GM12878 (cell line): Measurements from ENCODE around the gene ATG9A. TPM values are rescaled to one million over a fixed set of nuclear protein-coding genes. Genes with fewer than 3 reads are reported as not detected.

Experiments used
- ATAC-seq: fragments of 200-7000 bp; cut with Tn5 transposase; 3 replicates; pipeline ENCODE4 v1.9.1; 2020; ENCODE audit warnings: mild to moderate bottlenecking, moderate library complexity
- BruUV-seq: library from RNA; stranded (reverse); fragments of 400-500 nt; replicated peaks from 2 replicates; lab custom pipeline; 2021; lab: Mats Ljungman, UMichigan
- CTCF ChIA-PET: fragments of 300-600 bp; sonication (Branson Sonifier 250); formaldehyde crosslinking; extraction: SDS; loops from one replicate; lab custom pipeline; 2021; ENCODE audit warnings: inconsistent platforms; lab: Yijun Ruan, JAX
- POLR2A ChIA-PET: fragments of 350-600 bp; formaldehyde crosslinking; extraction: SDS; loops from one replicate; lab custom pipeline; 2021; ENCODE audit warnings: inconsistent platforms; lab: Charles Lee
- RAD21 ChIA-PET: fragments of 300-600 bp; sonication (Branson Sonifier 250); formaldehyde crosslinking; loops from one replicate; lab custom pipeline; 2023; ENCODE audit warnings: antibody characterized with exemption; ENCODE audit not compliant: unreplicated experiment; lab: Charles Lee
- SMC1A ChIA-PET: fragments of 300-600 bp; sonication (Branson Sonifier 250); formaldehyde crosslinking; loops from one replicate; lab custom pipeline; 2023; ENCODE audit not compliant: unreplicated experiment, uncharacterized antibody; lab: Charles Lee
- DNase-seq: peaks from one replicate; pipeline ENCODE4 v3.0.0-alpha.2; 2011; ENCODE audit warnings: low read depth, low spot score
- FAIRE-seq: peaks from 3 replicates; lab custom pipeline; 2011; peaks lifted over from hg19 to GRCh38; lab: Jason Lieb, UNC
- H2AFZ ChIP-seq: 2 replicates; pipeline ENCODE4 v1.6.0; 2011; ENCODE audit warnings: low read depth, low read length, control low read depth; ENCODE audit not compliant: control insufficient read depth
- H3K27ac ChIP-seq: 2 replicates; pipeline ENCODE4 v1.5.1; 2011; ENCODE audit warnings: control low read depth; ENCODE audit not compliant: control insufficient read depth, insufficient read depth
- H3K27me3 ChIP-seq, 2 experiments: replicated peaks in 1 of 2; 2 replicates each; pipeline versions ENCODE4 v1.6.0 to v1.6.1; 2011; ENCODE audit warnings: low read length in 1 of 2; ENCODE audit not compliant: control insufficient read depth in 2 of 2, insufficient read depth in 2 of 2
- H3K36me3 ChIP-seq, 2 experiments: 2 replicates each; pipeline ENCODE4 v1.5.1; 2011; ENCODE audit warnings: low read length in 1 of 2; ENCODE audit not compliant: control insufficient read depth in 2 of 2, insufficient read depth in 2 of 2
- H3K4me1 ChIP-seq: 2 replicates; pipeline ENCODE4 v1.6.1; 2011; ENCODE audit warnings: mild to moderate bottlenecking, low read length, moderate library complexity, mixed read lengths; ENCODE audit not compliant: control insufficient read depth, insufficient read depth
- H3K4me2 ChIP-seq: 2 replicates; pipeline ENCODE4 v1.6.0; 2011; ENCODE audit warnings: control low read depth; ENCODE audit not compliant: control insufficient read depth, insufficient read depth
- H3K4me3 ChIP-seq: fragments of 200-600 bp; sonication (generic); 2 replicates; pipeline ENCODE4 v1.5.1; 2016
- H3K79me2 ChIP-seq: 2 replicates; pipeline ENCODE4 v1.6.0; 2011; ENCODE audit warnings: low read length; ENCODE audit not compliant: control insufficient read depth, insufficient read depth
- H3K9ac ChIP-seq: 2 replicates; pipeline ENCODE4 v1.8.0; 2011; ENCODE audit warnings: low read length, control low read depth, mixed read lengths; ENCODE audit not compliant: control insufficient read depth, insufficient read depth
- H3K9me3 ChIP-seq: replicated peaks from 3 replicates; pipeline ENCODE4 v1.5.1; 2011; ENCODE audit warnings: mild to moderate bottlenecking, low read length; ENCODE audit not compliant: control insufficient read depth, insufficient read depth
- H4K20me1 ChIP-seq: 2 replicates; pipeline ENCODE4 v1.6.0; 2011; ENCODE audit not compliant: control insufficient read depth, insufficient read depth
- CHD2 ChIP-seq: IDR thresholded peaks from 2 replicates; pipeline ENCODE4 v1.6.1; 2011; ENCODE audit warnings: low read depth, low read length, improper control_type of control experiment, borderline replicate concordance
- HCFC1 ChIP-seq: fragments of 150-350 bp; IDR thresholded peaks from 2 replicates; pipeline ENCODE4 v1.6.1; 2014; ENCODE audit warnings: low read length
- HSF1 ChIP-seq: fragments of 150-350 bp; IDR thresholded peaks from 2 replicates; pipeline ENCODE4 v1.6.1; 2014; ENCODE audit warnings: mild to moderate bottlenecking, low read depth, low read length
- MTA2 ChIP-seq: fragments of 450-650 bp; IDR thresholded peaks from 2 replicates; pipeline ENCODE4 v1.6.1; 2016; ENCODE audit warnings: low read depth, mild to moderate bottlenecking, moderate library complexity
- SUZ12 ChIP-seq: fragments of 200-600 bp; sonication (generic); IDR thresholded peaks from one replicate; pipeline ENCODE4 v1.6.1; 2018; ENCODE audit warnings: antibody characterized with exemption, mild to moderate bottlenecking; ENCODE audit not compliant: unreplicated experiment
- WGBS: methylation state at CpG from one replicate; pipeline ENCODE4 v1.1.6; 2016; ENCODE audit warnings: low lambda C conversion rate; ENCODE audit not compliant: insufficient replicate concordance, insufficient coverage; ENCODE audit errors: missing lambda C conversion rate; 5-methylcytosine and 5-hydroxymethylcytosine counted together
- in situ Hi-C: fragments of 300-500 bp; cut with MboI; formaldehyde crosslinking; loops from 9 replicates; pipeline ENCODE4 v1.14.3; 2018; ENCODE audit warnings: mixed read lengths
- intact Hi-C: fragments of 100-400 bp; cut with micrococcal nuclease; formaldehyde crosslinking; loops from one replicate; pipeline ENCODE4 v1.14.2; 2022; ENCODE audit not compliant: unreplicated experiment
- polyA plus RNA-seq, 11 experiments: library from polyadenylated mRNA; depleted of rRNA in 4 of 11; unstranded in 6 of 11; stranded (reverse) in 5 of 11; fragments of >200 nt; fragmentation: Nextera tagmentation in 4 of 11; fragmentation: Illumina TruSeq in 1 of 11; extraction: Ambion mirVana in 4 of 11; extraction: Trizol in 1 of 11; gene quantifications; 1 replicate in 1 of 11; 2 replicates in 10 of 11; pipeline versions ENCODE4 v1.2.1 to v1.2.3, GENCODE V29; 2011 to 2016; ENCODE audit warnings: inconsistent platforms in 2 of 11, missing spikeins in 2 of 11, low read depth in 1 of 11
- total RNA-seq, 4 experiments: library from RNA; depleted of rRNA in 3 of 4; stranded (reverse); fragments of >200 nt in 3 of 4; fragmentation: Illumina TruSeq in 1 of 4; extraction: Trizol in 1 of 4; gene quantifications; 2 replicates each; pipeline versions ENCODE4 v1.2.1 to v1.2.3, GENCODE V29; 2013 to 2021
- TF ChIP-seq, protein P1 (sequence below): IDR thresholded peaks from 2 replicates; pipeline ENCODE4 v1.6.1; 2011; ENCODE audit warnings: mild to moderate bottlenecking, low read depth, low read length, moderate library complexity; ENCODE audit not compliant: insufficient replicate concordance
- TF ChIP-seq, protein P2 (sequence below): fragments of 450-650 bp; IDR thresholded peaks from 2 replicates; pipeline ENCODE4 v1.6.1; 2017; ENCODE audit warnings: low read depth, mild to moderate bottlenecking, moderate library complexity
- TF ChIP-seq, protein P3 (sequence below): IDR thresholded peaks from 2 replicates; pipeline ENCODE4 v1.6.1; 2011; ENCODE audit warnings: borderline replicate concordance, low read depth, mild to moderate bottlenecking, moderate library complexity, low read length; ENCODE audit not compliant: insufficient read depth, poor library complexity, severe bottlenecking

ATG9A gene
- total and polyA plus RNA-seq, 10 of the 15 experiments (the other 5 are each of a cell fraction or from before 2014, with no cell fraction given) = 0.16 to 37.5 (median 14.6) TPM; not detected in 1

DNA sequence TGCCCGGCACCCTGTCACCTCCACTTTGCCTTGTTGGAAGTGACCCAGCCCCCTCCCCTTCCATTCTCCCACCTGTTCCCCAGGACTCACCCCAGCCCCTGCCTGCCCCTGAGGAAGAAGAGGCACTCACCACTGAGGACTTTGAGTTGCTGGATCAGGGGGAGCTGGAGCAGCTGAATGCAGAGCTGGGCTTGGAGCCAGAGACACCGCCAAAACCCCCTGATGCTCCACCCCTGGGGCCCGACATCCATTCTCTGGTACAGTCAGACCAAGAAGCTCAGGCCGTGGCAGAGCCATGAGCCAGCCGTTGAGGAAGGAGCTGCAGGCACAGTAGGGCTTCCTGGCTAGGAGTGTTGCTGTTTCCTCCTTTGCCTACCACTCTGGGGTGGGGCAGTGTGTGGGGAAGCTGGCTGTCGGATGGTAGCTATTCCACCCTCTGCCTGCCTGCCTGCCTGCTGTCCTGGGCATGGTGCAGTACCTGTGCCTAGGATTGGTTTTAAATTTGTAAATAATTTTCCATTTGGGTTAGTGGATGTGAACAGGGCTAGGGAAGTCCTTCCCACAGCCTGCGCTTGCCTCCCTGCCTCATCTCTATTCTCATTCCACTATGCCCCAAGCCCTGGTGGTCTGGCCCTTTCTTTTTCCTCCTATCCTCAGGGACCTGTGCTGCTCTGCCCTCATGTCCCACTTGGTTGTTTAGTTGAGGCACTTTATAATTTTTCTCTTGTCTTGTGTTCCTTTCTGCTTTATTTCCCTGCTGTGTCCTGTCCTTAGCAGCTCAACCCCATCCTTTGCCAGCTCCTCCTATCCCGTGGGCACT lies 46.9 kb downstream of the ATG9A start:
- 77% methylated on average over 8 of the region's 8 CpGs for WGBS
- intact Hi-C loops = no loop called here
- ChIA-PET CTCF (interaction anchor here (0.7 to 1.4 kb wide), 3 partner anchors 11 to 283 kb away, joined by 3 to 4 read pairs (median 3); no protein-coding TSS in a partner anchor), RAD21 (interaction anchor here (1.1 kb wide), 1 partner anchor 23 kb away, joined by 3 read pairs; no protein-coding TSS in a partner anchor), SMC1A (interaction anchor here (0.9 kb wide), 1 partner anchor 94 kb away, joined by 3 read pairs; no protein-coding TSS in a partner anchor), POLR2A (interaction anchor here (0.5 to 2.5 kb wide), 3 partner anchors 17 to 29 kb away, joined by 3 to 8 read pairs (median 4); partner anchors contain the start of gene ZFAND2B)
- BruUV-seq = no TSS peak
- Histone ChIP-seq H3K27me3 (no peaks in the 10 kb centered on the region), H3K27ac (no peak overlapping the region), H4K20me1 (no peaks in the 10 kb centered on the region), H3K4me1 (peaks cover 10% of the 10 kb centered on the region), H3K36me3 (peaks cover 6 to 10% of the 10 kb centered on the region in 2 experiments; a peak in 3 of 4 replicates), H3K9ac (no peak overlapping the region), H3K4me2 (no peak overlapping the region), H3K4me3 (no peak overlapping the region), H3K9me3 (no peaks in the 10 kb centered on the region), H2AFZ (no peak overlapping the region), H3K79me2 (peaks cover 17% of the 10 kb centered on the region)
- TF ChIP-seq HCFC1 (no peak), MTA2 (no peak), CHD2 (no peak), HSF1 (no peak), SUZ12 (no peak)
- TF ChIP-seq, protein P1, sequence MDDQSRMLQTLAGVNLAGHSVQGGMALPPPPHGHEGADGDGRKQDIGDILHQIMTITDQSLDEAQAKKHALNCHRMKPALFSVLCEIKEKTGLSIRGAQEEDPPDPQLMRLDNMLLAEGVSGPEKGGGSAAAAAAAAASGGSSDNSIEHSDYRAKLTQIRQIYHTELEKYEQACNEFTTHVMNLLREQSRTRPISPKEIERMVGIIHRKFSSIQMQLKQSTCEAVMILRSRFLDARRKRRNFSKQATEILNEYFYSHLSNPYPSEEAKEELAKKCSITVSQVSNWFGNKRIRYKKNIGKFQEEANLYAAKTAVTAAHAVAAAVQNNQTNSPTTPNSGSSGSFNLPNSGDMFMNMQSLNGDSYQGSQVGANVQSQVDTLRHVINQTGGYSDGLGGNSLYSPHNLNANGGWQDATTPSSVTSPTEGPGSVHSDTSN = no peak
- TF ChIP-seq, protein P2, sequence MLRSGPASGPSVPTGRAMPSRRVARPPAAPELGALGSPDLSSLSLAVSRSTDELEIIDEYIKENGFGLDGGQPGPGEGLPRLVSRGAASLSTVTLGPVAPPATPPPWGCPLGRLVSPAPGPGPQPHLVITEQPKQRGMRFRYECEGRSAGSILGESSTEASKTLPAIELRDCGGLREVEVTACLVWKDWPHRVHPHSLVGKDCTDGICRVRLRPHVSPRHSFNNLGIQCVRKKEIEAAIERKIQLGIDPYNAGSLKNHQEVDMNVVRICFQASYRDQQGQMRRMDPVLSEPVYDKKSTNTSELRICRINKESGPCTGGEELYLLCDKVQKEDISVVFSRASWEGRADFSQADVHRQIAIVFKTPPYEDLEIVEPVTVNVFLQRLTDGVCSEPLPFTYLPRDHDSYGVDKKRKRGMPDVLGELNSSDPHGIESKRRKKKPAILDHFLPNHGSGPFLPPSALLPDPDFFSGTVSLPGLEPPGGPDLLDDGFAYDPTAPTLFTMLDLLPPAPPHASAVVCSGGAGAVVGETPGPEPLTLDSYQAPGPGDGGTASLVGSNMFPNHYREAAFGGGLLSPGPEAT = no peak
- TF ChIP-seq, protein P3, sequence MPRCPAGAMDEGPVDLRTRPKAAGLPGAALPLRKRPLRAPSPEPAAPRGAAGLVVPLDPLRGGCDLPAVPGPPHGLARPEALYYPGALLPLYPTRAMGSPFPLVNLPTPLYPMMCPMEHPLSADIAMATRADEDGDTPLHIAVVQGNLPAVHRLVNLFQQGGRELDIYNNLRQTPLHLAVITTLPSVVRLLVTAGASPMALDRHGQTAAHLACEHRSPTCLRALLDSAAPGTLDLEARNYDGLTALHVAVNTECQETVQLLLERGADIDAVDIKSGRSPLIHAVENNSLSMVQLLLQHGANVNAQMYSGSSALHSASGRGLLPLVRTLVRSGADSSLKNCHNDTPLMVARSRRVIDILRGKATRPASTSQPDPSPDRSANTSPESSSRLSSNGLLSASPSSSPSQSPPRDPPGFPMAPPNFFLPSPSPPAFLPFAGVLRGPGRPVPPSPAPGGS = no peak
- ATAC-seq = no peak
- in situ Hi-C loops = no loop called here
- DNase-seq = no peak
- FAIRE-seq = no peak
